GM20431 (cell line): ENCODE measurements around the gene ASTL.
"Not testable (repeated sequence)": the region's sequence is repeated elsewhere in the genome, so short reads cannot be mapped to it uniquely, and the experiment has no call there.

ENCODE experiments used
- in situ Hi-C: fragments of 300-500 bp; cut with MseI, MboI; formaldehyde crosslinking; loops from one replicate; pipeline ENCODE4 v1.15.0; 2020; ENCODE audit warnings: low sequenced_read_pairs; ENCODE audit not compliant: unreplicated experiment

Gene ASTL

DNA sequence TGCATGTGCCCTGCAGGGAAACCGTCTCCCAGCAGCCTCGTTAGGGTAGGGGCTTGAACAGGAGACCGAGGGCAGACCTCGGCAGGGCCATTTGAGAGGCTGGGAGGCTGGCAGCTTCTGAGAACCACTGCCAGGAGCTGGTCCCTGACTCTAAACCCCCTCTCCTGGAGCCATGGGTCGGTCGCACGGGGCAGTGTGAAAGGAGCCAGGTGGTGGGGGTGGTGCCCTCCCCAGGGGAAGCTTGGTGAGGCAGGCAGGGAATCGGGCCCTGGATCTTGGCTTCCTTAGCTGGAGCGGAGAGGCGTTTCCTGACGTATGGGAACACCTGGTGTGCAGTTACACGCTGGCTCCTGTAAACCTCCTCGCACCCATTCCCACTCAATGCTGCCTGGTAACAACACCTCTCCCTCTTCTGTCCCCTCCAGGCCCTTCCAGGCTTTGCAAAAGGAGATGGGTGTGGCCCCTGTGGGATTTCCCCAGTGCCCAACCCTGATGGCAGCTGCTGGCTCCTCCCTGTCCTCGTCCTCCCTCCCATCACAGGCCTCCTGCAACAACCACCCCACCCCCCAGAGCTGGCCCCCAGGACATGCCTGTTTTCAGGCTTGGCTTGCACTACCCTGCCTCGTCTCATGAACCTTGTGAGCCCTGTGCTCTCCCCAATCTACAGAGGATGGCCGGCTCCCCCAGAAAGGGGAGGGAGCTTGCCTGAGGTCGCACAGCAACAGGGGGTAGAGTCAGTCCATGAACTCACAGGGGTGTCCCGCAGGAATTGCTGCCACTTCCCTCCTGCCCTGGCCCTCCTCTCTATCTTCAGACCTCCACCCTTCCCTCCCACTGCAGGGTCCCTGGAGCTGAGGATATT is 46.4 kb downstream of the ASTL start:
- in situ Hi-C loops = no loop called here

DNA sequence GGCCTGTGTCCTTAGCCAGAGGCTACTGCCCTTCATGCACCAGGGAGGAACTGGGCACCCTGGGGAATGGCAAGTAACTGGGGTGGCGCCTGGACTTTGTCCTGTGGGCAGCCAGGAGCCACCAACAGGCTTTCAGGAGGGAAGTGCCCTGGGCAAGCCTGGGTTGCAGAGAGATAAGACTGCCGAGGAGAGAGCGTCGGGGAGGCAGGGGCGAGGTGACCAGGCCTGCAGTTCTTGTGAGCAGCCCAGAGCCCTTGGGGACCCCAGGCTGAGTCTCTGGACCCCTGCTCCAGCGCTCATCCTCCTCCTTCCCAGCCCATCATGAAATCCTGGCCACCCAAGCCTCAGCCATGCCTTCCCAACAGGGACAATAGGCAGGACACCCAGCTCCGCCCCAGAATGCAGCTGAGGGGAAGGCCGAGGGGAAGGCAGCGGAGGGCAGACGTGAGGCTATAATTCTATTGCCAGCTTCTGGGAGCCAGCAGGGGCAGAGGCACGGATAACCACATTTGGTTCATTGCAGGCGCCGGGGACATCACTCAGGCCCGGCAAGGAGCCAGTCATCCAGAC is 47.1 kb downstream of the ASTL start:
- in situ Hi-C loops = no loop called here

DNA sequence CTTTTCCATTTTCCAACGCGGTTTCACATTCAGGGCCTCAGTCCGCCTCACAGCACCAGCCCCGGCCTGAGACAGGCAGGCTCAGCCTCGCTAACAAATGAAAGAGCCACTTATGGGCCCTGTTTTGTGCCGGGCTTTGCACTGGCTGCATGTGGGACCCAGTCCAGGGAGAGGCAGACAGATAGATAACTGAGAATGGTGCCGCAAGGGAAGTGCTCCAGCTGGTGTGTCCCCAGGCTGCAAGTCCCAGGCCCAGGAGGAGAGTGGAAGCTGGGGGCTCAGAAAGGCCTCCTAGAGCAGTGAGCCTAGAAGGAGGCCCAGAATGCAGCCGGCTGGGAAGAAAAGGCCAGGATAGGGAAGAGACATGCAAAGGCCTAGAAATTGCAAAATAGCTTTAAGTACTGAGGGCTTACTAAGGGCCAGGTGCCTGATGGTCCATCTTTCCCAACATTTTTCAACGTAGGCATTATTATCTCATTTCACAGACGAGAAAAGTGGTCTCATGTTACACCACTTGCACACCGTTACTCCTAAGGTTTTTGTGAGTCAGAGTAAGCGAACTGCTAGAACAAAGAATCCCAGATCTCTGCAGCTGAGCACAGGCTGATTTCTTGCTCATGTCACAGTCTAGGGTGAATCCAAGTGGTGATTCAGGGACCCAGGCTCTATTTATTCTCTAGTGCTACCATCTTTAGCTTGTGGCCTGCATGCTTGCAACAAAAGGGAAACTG is 47.9 kb downstream of the ASTL start:
- in situ Hi-C loops = no loop called here

DNA sequence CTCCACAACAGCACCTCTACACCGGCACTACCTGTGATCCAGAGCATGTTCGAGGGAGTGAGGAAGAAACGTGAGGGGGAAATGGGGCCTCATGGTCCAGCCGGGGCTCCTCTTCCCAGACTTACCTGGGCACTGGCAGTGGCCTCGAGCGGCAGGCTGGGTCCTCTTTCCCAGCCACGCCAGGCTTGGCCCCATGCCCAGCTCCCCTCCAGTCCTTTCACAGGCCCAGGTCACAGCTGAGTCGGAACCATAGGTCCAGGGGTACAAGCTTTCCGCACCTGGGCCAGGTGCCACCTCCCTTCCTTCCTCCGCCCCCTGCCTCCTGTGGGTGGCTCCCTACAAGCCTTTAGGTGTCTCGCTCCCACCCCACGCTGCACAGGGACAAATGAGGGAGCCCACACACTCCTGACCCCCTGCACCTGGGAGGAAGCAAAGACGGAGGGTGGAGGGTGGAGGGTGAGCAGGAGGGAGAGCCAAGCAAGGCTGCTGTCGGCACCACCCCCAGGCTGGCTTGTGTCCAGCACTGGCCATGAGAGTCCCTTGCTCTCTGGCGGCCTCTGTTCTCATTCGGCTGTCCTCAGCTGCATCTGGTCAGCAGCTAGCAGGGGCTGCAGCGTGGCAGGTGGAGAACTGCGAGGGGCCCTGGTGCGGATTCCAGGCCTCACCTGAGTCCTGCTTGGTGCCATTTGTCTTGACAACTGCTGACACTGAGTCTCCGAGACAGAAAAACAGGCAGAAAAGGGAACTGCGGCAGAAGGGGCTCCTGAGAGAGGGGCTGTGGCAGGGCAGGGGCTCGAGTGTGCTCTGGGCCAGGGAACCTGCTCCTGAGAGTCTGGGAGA is 48.7 kb downstream of the ASTL start:
- in situ Hi-C loops = no loop called here

DNA sequence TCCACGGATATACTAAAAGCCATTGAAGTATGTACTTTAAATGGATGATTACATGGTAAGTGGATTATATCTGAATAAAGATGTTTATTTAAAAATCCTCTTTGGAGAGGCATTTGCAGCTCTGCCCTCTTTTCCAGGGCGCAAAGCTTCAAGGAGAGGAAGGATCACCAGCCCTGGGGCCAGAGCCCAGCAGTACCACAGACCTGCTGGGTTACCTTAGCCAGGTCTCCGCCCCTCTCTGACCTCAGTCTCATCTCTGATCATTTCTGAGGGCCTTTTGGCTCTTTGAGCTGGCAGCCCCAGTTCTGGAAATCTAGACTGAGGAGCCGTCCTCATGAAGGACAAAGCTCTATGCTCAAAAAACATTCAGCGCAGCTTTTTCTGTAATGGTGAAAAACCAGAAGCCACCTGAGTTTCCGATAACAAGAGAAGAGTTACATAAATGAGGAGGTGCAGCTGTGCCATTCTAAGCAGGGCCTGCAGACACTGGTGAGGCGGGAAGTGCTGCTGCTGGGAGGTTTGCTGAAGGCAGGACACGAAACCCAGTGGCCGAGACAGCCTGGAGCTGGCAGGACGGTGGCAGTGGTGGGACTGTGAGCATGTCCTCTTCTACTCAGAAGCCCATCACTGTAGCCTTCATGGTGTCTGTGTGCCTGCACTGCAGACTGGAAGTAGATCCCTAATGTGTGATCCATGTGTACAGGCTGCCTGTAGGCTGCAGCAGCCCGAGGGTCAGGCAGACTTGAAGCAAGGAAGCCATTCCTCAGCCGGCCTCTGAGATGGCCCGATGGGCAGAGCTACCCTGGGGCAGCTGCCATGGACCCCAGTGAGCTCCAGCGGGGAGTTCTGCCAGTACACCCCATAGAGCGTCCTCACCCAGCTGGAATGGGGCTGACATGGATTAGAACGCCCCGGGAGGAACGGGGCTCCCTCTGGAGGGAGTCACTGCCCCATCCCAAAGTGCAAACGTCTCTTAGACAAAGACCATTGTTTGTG is 49.7 kb downstream of the ASTL start:
- in situ Hi-C loops = no loop called here

DNA sequence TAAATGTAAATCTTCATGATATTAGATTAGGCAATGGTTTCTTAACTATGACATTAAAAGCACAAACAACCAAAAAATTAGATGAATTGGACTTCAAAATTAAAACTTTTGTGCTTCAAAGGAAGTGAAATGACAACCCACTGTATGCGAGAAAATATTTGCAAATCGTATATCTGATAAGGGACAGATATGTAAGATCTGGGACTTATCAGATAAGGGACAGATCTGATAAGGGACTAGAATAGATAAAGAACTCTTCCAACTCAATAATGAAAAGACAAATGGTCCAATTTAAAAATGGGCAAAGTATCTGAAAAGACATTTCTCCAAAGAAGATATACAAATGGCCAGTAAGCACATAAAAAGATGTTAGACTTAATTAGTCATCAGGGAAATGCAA is 51.2 kb downstream of the ASTL start:
- in situ Hi-C loops = no loop called here

DNA sequence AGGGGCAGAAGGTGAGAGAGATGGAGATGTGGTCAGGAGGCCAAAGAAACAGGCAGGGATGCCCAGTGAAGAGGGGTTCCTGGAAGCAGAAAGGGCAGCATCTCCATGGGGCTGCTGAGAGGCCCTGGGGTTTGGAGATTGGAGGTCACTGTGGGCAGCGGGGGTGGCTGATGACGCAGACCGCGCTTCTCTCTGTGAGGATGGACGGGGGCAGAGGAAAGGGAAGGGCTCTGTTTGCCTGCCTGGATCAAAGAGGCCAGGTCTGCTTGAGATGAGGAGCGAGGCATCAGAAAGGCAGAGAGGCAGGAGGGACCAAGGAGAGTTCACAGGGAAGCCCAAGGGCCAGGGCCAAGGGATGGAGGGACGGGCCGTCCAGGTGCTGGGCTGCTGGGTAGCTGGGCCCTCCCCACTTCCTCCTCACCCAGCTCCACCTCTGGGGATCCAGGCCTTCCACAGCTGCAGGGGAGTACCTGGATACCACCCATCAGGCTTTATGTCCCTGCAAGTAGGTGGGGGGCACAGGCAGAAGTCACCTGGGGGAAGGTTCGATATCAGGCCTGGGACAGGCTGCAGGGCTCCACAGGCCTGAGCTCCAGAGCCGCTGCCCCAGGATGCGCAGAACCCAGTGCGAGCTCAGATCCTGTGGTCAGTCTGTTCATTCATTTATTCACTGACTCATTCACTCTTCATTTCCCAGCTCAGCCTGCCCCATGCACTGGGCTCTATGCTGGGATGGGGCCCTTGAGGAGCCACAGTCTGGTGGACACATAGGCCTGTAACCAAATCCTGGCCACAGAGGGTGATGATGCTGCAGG is 52.6 kb downstream of the ASTL start:
- in situ Hi-C loops = no loop called here

DNA sequence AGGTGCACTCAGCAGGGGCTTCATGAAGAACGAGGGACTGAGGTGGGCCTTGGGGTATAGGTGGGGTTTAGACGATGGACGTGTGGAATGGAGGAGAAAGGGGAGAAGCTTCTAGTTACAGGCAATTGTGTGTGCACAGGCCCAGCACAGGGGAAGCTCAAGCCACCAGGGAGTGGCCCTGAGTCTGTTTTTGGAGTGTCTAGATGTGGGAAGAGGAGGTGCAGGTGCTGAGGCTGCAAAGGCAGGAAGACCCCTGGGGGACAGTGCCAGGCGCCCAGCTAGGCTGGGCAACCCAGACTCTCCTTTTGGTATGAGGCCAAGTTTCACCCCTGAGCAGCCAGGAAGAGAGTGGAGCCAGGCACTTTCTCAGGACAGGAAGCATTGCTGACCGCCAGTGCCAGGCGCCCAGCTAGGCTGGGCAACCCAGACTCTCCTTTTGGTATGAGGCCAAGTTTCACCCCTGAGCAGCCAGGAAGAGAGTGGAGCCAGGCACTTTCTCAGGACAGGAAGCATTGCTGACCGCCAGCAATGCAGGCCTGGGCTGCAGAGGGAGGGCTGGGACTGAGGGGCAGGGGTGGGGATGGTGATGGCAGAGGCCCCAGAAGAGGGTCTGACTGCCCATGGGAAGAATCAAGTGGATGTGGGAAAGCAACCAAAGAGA is 53.3 kb downstream of the ASTL start:
- in situ Hi-C loops = not testable (repeated sequence)

DNA sequence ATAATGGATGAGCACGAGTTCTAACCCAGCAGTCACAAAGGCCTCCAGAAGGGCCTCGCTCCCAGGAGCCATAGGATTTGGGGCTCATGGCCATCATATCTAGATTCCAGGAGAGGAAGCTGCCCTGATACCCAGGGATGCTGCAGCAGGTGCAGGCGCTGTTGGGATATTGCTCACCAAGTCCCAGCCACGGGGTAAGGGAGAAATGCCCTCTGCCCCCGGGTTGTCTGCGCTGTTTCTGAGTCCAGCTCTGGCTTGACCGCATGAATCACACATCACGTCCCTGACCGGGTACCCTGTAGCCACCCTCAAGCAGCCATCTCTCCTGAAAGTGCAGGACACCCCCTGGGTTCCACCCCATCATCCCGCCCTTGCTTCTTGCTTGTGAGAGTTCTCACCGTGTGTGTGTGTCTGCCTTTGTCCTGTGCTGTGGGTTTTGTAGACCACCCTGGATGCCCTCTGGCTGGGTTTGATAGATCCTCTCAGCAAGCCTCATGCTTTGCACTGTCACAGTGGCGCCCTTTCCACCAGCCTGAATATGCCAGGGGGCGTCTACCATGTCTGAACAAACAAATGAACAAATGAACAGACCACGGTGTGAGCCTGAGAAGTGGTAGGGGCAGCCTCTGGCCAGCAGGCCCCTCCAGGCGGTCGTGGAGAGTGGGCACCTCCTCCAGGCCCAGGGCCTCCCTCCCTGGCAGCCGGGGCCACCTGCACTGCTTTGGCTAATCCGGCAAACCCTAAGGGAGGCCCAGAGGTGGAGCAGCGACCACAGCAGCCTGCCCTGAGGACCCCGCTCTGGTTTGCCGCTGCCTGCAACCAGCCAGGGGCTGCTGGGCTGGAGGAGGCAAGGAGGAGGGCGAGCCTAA is 54.1 kb downstream of the ASTL start:
- in situ Hi-C loops = no loop called here

DNA sequence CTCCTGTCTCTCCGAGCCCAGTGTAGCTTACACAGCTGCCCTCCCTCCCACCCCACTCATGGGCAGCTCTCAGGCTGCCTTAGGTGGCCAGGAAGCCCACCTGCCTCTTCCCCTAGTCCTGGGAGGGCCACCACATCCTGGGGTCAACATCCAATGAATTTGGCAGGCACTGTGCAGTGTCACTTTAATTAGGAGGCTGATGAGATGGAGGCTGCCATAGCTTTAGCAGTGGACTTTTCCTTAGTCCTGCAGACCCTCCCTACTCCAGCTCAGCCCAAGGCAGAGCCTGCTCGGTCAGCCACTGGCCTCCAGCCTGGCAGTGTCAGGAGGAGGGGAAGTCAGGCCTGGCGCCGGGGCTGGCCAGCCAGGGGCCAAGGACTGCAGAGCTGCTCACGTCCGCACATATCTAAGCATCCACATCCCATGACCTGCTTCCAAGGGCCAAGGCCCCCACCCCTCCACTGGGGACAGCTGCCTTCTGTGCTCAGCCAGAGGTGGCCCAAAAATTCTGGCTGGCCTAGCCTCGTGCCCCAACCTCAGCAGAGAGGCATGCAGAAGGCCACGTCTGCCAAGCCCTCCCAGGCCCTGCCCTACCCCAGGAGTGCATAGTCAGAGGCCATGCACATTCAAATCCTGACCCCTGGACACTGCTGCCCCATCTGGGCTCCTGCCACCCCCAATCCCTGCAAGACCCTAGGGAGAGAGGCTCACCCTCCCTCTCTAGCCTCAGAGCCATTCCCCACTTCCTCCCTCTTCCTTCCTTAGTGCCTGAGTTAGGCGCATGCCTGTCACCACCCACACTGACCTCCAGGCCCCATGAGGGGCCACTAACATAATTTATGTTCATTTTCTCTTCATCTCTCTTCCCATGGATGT is 55.0 kb downstream of the ASTL start:
- in situ Hi-C loops = no loop called here

DNA sequence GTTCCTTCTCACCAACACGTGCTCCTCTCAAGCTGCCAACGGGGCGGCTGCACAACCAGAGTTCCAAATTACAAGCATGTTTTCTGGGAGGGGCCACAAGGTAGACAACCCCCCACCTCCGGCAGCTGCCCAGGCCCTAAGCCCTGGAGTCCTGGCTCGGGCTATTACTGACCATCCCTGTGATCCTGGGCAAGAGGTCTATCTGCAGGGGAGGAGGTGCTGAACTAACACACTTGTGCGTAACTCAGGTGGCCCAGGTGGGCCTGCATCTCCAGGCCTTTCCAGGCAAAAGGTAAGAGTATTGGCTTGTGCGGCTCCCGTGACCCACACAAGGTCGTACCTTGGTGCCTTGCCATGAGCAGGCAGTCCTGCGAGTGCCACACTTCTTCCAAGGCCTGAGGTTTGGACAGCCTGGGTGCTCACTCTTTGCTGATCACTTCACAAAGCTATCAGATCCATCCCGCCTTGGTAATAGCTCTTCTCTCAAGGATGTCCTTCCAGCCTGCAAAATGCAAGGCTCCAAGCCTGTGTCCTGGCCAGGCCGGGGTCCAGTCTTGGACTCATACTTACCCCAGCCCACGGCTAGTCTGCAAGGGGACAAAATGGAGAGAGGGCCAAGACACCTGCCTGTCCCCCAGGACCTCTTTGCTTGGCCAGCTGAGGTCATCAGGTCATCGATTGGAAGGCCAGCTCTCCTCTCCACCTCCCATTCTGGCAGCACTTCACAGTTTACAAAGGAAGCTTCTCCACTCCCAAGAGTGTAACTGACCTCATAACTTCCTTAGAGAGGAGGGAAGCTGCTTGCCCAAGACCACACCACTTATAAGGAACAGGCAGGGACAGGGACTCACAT is 55.9 kb downstream of the ASTL start:
- in situ Hi-C loops = no loop called here

DNA sequence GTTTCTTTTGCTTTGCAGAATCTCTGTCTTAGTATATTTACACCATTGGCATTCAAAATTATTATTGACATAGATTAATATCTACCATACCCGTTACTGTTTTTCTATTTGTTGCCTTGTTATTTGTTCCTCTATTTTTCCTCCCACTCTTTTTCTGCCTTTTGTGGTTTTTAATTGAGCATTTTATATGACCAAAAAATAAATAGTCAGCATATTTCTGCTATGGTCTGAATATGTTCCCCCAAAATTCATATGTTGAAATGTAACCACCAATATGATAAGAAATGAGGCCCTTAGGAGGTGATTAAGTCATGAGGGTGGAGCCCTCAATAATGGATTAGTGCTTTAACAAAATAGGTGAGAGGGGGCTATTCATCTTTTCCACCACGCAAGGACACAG is 57.3 kb downstream of the ASTL start:
- in situ Hi-C loops = no loop called here

DNA sequence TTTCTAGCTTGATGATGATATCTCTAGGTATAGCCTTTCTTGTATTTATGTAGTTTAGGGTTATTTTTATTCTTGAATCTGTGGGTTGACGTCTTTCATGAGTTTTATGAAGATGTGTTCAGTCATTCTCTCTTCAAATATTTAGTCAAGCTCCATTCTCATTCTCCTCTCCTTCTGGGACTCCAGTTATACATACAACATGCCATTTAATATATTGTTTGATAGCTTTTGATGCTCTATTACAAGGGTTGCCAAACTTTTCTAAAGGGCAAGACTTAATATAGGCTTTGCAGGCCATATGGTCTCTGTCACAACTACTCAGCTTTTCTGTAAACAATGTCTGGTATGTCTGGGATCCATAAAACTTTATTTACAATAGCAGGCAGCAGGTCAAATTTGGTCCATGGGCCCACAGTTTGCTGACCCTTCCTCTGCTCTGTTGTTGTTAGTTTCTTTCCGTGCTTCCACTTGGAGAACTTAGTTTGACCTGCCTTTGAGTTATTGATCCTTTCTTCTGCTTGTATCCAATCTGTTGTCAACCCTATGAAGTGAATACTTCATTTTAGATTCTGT is 63.0 kb downstream of the ASTL start:
- in situ Hi-C loops = no loop called here

DNA sequence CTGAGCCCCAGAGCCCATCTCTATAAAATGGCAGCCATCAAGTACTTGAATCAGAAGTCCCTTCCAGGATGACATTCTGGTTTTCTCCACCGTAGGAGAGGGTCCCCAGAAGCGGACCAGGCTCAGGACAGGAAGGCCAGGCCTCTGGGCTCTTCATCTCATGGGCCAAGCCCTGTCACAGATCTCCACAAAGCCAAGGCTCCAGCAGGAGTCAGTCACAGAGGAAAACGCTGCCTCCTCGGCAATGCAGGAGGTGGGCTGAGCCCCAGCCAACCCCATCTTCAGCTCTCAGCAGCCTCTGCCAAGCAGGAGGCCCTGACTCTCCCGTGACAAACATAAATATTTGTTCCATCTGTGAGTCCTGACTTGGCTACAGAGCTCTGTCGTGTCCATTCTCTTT is 64.1 kb downstream of the ASTL start:
- in situ Hi-C loops = no loop called here
